Heart left ventricle (tissue), 16 donors: Measurements from ENCODE around the gene LRRC28. TPM values are rescaled to one million over a fixed set of nuclear protein-coding genes. Genes with fewer than 3 reads are reported as not detected.
A peak's percentile ranks its signal among the peaks of the same experiment; 100 is the strongest.

ENCODE experiments used
- ATAC-seq, 4 donors: fragments of 200-7000 bp; cut with Tn5 transposase; one replicate each; pipeline ENCODE4 v1.9.1; 2020 to 2022; ENCODE audit warnings: moderate library complexity in 4 of 4, mild to moderate bottlenecking in 3 of 4, moderate number of reproducible peaks in 1 of 4
- DNase-seq, 5 donors: peaks; one replicate each; pipeline ENCODE4 v3.0.0-alpha.2; 2020
- H3K27ac ChIP-seq, 12 donors: fragments of 200-600 bp; sonication (generic) in 4 of 12; one replicate each; pipeline versions ENCODE4 v1.5.0 to v1.8.0; 2016 to 2022; ENCODE audit warnings: mild to moderate bottlenecking in 2 of 12
- H3K27me3 ChIP-seq, 9 donors: fragments of 200-600 bp; sonication (generic) in 2 of 9; one replicate each; pipeline versions ENCODE4 v1.5.1 to v1.8.0; 2016 to 2022; ENCODE audit warnings: mild to moderate bottlenecking in 3 of 9
- H3K36me3 ChIP-seq, 9 donors: fragments of 200-600 bp; sonication (generic) in 2 of 9; one replicate each; pipeline versions ENCODE4 v1.5.0 to v1.8.0; 2018 to 2022; ENCODE audit warnings: mild to moderate bottlenecking in 2 of 9
- H3K4me1 ChIP-seq, 12 donors: fragments of 200-600 bp; sonication (generic) in 4 of 12; one replicate each; pipeline versions ENCODE4 v1.5.0 to v1.8.0; 2016 to 2022; ENCODE audit warnings: mild to moderate bottlenecking in 3 of 12
- H3K4me3 ChIP-seq, 12 donors: fragments of 200-600 bp; sonication (generic) in 4 of 12; one replicate each; pipeline versions ENCODE4 v1.5.0 to v1.8.0; 2017 to 2022; ENCODE audit warnings: mild to moderate bottlenecking in 9 of 12, moderate library complexity in 4 of 12
- H3K9me3 ChIP-seq, 12 donors: fragments of 200-600 bp; sonication (generic) in 4 of 12; one replicate each; pipeline versions ENCODE4 v1.5.0 to v1.8.0; 2016 to 2022; ENCODE audit warnings: mild to moderate bottlenecking in 1 of 12
- POLR2A ChIP-seq, 2 donors: fragments of 450-650 bp; IDR thresholded peaks; one replicate each; pipeline ENCODE4 v1.6.1; 2017; ENCODE audit warnings: antibody characterized with exemption in 2 of 2, mild to moderate bottlenecking in 2 of 2, moderate library complexity in 2 of 2
- WGBS, 4 donors: extraction: QIAGEN DNeasy Blood & Tissue Kit in 2 of 4; methylation state at CpG; one replicate each; pipeline versions ENCODE4 v1.1.5 to v1.1.7; 2013 to 2018; 5-methylcytosine and 5-hydroxymethylcytosine counted together
- intact Hi-C, 10 donors: fragments of 100-400 bp; cut with DNase I; formaldehyde crosslinking; loops; one replicate each; pipeline versions ENCODE4 v1.11.1 to v1.14.2; 2022
- polyA plus RNA-seq, 2 donors: library from polyadenylated mRNA; stranded (reverse); fragments of 200-250 nt; gene quantifications; one replicate each; pipeline ENCODE4 v1.2.3, GENCODE V29; 2013
- total RNA-seq, 9 donors: library from RNA; depleted of rRNA in 2 of 9; stranded (reverse); fragments of >200 nt in 2 of 9; fragmentation: NEBNext Ultra II Directional in 3 of 9; extraction: Animal tissue kit (Norgen Biotek cat#: 25700) in 3 of 9; gene quantifications; one replicate each; pipeline versions ENCODE4 v1.1.0 to v1.2.4, GENCODE V29; 2016 to 2023
- TF ChIP-seq, protein P1 (sequence below), 12 donors: fragments of 200-600 bp; sonication (generic) in 4 of 12; IDR thresholded peaks; one replicate each; pipeline versions ENCODE4 v1.5.0 to v1.8.0; 2018 to 2022; ENCODE audit warnings: antibody characterized with exemption in 12 of 12, mild to moderate bottlenecking in 5 of 12
- donor health status: ischemic (EF 13 %, LVEDD 7.1; RV severe dilation, severe dysfunction).
- donor health status: healthy with polysubstance abuse.
- donor health status: DM: no; HTN: yes; CAD: no.
- donor health status: DM: no; HTN: no; CAD: no.
- donor health status: ischemic (EF 25% LVEDD 6.9; RV normal size, moderate dysfunction).
- donor health status: ischemic (EF 25% LVEDD 5.7; RV mildly dilated, moderate dysfunction).
- donor health status: healthy.
- donor health status: DM: yes; HTN: yes; CAD: no.
- donor health status: ischemic (EF 35%, LVEDD 5.7; RV mildly dilated, moderate dysfunction).
- donor health status: nonischemic (EF 11% LVEDD 7.7; RV severe dilation, severe dysfunction).
- donor health status: DM: yes; HTN: yes; CAD: no.
- donor health status: PGD.
- donor health status: ischemic (EF 29% LVEDD 5.4; RV normal size, mild dysfunction).
- donor health status: nonischemic (EF 23%, LVEDD 6.1; RV moderate dilation, normal function).

Gene LRRC28
- total and polyA plus RNA-seq, 11 donors: 5.1 to 28.6 (median 20.1) TPM

GRCh38 chr15:99213187-99213811, 38.0 kb upstream of the LRRC28 start:
- Histone ChIP-seq H3K9me3 (no peaks in the 10 kb centered on the region), H3K36me3 (peaks cover 0 to 50% (median 18%) of the 10 kb centered on the region in 9 donors), H3K27me3 (no peaks in the 10 kb centered on the region), H3K27ac (peak overlapping the region in 7 of 12 donors; percentile 40 to 85 (median 67)), H3K4me3 (no peak overlapping the region), H3K4me1 (peaks cover 0 to 16% (median 0%) of the 10 kb centered on the region in 12 donors)
- intact Hi-C loops: loop anchor here (1.0 to 5.0 kb wide), 10 partner anchors 36 to 113 kb away; partner anchors contain the start of gene SYNM (in 5 of the 10)
- DNase-seq: peak; percentile 75 to 86 (median 77)
- ATAC-seq: peak; percentile 60 to 84 (median 82)
- WGBS, 4 donors: 0 to 5% (median 3%) methylated on average over 1 of the region's 1 CpG
- TF ChIP-seq POLR2A (IDR thresholded peaks at IDR 0.05): no peak
- TF ChIP-seq, protein P1, sequence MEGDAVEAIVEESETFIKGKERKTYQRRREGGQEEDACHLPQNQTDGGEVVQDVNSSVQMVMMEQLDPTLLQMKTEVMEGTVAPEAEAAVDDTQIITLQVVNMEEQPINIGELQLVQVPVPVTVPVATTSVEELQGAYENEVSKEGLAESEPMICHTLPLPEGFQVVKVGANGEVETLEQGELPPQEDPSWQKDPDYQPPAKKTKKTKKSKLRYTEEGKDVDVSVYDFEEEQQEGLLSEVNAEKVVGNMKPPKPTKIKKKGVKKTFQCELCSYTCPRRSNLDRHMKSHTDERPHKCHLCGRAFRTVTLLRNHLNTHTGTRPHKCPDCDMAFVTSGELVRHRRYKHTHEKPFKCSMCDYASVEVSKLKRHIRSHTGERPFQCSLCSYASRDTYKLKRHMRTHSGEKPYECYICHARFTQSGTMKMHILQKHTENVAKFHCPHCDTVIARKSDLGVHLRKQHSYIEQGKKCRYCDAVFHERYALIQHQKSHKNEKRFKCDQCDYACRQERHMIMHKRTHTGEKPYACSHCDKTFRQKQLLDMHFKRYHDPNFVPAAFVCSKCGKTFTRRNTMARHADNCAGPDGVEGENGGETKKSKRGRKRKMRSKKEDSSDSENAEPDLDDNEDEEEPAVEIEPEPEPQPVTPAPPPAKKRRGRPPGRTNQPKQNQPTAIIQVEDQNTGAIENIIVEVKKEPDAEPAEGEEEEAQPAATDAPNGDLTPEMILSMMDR (IDR thresholded peaks at IDR 0.05): peak; percentile 80 to 97 (median 92)

- no peak overlapping the region for H3K27ac ChIP-seq
- no peaks in the 10 kb centered on the region for H3K9me3 ChIP-seq
- TF ChIP-seq, protein P1 (IDR thresholded peaks at IDR 0.05): no peak
- no peak for TF ChIP-seq POLR2A (IDR thresholded peaks at IDR 0.05)
- DNase-seq (no peak), ATAC-seq (no peak)
- WGBS, 4 donors: 91 to 96% (median 94%) methylated on average over 6 of the region's 6 CpGs
- intact Hi-C loops: no loop called here
- no peaks in the 10 kb centered on the region for H3K27me3 ChIP-seq
- H3K4me1 ChIP-seq: peaks cover 0 to 6% (median 0%) of the 10 kb centered on the region in 12 donors
- H3K4me3 ChIP-seq: no peak overlapping the region
- peaks cover 0 to 92% (median 69%) of the 10 kb centered on the region in 9 donors for H3K36me3 ChIP-seq
Measured at GRCh38 chr15:99224372-99225214, 26.7 kb upstream of the LRRC28 start.

GRCh38 chr15:99226802-99227201, 24.5 kb upstream of the LRRC28 start:
- TF ChIP-seq, protein P1 (IDR thresholded peaks at IDR 0.05): no peak
- no peak for TF ChIP-seq POLR2A (IDR thresholded peaks at IDR 0.05)
- no peak for ATAC-seq
- no peak overlapping the region for H3K27ac ChIP-seq
- peaks cover 0 to 6% (median 0%) of the 10 kb centered on the region in 12 donors for H3K4me1 ChIP-seq
- intact Hi-C loops: no loop called here
- DNase-seq: no peak
- H3K36me3 ChIP-seq: peaks cover 0 to 76% (median 51%) of the 10 kb centered on the region in 9 donors
- no peaks in the 10 kb centered on the region for H3K9me3 ChIP-seq
- no peaks in the 10 kb centered on the region for H3K27me3 ChIP-seq
- no peak overlapping the region for H3K4me3 ChIP-seq
- WGBS, 4 donors: 57 to 87% (median 76%) methylated on average over 3 of the region's 3 CpGs
